ENCODE data around the gene SCAANT1.

The SCAANT1 gene

GRCh38 chr3:63864965-63865327 is 47.2 kb downstream of the SCAANT1 start:
- Mint-ChIP-seq H3K9me3 (no peaks in the 10 kb centered on the region), H3K4me1 (ENCODE audit: low read depth) (peaks cover 55% of the 10 kb centered on the region), H3K27ac (peak overlapping the region; percentile 97), H3K36me3 (ENCODE audit: low read depth) (peaks cover 39% of the 10 kb centered on the region), H3K4me3 (peak overlapping the region; percentile 99), H3K27me3 (no peaks in the 10 kb centered on the region)

GRCh38 chr3:63864008-63864964 is 47.9 kb downstream of the SCAANT1 start:
- H3K36me3 Mint-ChIP-seq (ENCODE audit: low read depth): peaks cover 39% of the 10 kb centered on the region
- peak overlapping the region; percentile 99 for H3K4me3 Mint-ChIP-seq
- peak overlapping the region; percentile 97 for H3K27ac Mint-ChIP-seq
- peaks cover 59% of the 10 kb centered on the region for H3K4me1 Mint-ChIP-seq (ENCODE audit: low read depth)
- H3K9me3 Mint-ChIP-seq: no peaks in the 10 kb centered on the region
- no peaks in the 10 kb centered on the region for H3K27me3 Mint-ChIP-seq

GRCh38 chr3:63863150-63864007 is 48.8 kb downstream of the SCAANT1 start, which contains the start of the genes ATXN7 and THOC7:
Gene ATXN7 (plus strand): TSS chr3:63863867. CDS start chr3:63912599, 48,732 bp downstream.
Gene THOC7 (minus strand): TSS chr3:63863805. CDS start chr3:63863790, 15 bp downstream.
- Mint-ChIP-seq H3K27ac (peak within 1 kb of the TSS; percentile 97), H3K36me3 (ENCODE audit: low read depth) (peaks cover 39% of the 10 kb centered on the region), H3K9me3 (no peaks in the 10 kb centered on the region), H3K27me3 (no peaks in the 10 kb centered on the region), H3K4me1 (ENCODE audit: low read depth) (peaks cover 59% of the 10 kb centered on the region), H3K4me3 (peak within 1 kb of the TSS; percentile 99)

- Mint-ChIP-seq H3K36me3 (ENCODE audit: low read depth) (peaks cover 39% of the 10 kb centered on the region), H3K4me1 (ENCODE audit: low read depth) (peaks cover 61% of the 10 kb centered on the region), H3K27ac (peak overlapping the region; percentile 93), H3K4me3 (peak overlapping the region; percentile 89), H3K9me3 (no peaks in the 10 kb centered on the region), H3K27me3 (no peaks in the 10 kb centered on the region)
These were observed 49.4 kb downstream of the SCAANT1 start for GRCh38 chr3:63862804-63863149.

All from stimulated activated naive CD8-positive, alpha-beta T cell treated with anti-CD3 and anti-CD28 coated beads, Interleukin-15, Interleukin-2, amounts not matched to agents 100 ng/mL and 50 ng/mL, for 24 hours (primary cell).